Measurements from ENCODE around the gene ZNF282.
"Not testable (repeated sequence)": the region's sequence is repeated elsewhere in the genome, so short reads cannot be mapped to it uniquely, and the experiment has no call there.

Gene ZNF282

DNA sequence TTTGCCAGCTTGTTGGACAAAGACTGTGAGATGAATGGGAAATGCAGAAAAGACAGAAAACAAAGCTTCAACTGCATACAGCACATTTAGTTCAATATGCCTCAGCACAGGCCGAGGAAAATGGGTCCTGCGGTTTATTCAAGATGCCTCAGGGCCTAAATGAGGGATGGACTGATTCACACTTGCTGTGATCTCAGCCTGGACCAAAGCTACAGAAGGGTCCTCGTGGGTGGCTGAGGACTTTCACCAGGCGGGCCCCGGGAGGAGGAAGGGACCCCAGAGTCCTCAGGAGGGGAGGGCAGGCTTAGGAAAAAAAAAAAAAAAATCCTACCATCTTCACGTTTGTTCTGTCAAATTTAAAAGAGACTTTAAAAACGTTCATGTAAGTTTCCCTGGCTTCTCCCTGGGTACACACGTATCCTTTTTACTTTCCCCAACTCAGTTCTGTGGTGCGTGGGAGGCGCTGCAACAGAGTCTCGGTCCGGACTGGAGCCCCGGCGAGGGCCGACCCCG is 66.0 kb downstream of the ZNF282 start:
- DNase-seq = no peak

DNA sequence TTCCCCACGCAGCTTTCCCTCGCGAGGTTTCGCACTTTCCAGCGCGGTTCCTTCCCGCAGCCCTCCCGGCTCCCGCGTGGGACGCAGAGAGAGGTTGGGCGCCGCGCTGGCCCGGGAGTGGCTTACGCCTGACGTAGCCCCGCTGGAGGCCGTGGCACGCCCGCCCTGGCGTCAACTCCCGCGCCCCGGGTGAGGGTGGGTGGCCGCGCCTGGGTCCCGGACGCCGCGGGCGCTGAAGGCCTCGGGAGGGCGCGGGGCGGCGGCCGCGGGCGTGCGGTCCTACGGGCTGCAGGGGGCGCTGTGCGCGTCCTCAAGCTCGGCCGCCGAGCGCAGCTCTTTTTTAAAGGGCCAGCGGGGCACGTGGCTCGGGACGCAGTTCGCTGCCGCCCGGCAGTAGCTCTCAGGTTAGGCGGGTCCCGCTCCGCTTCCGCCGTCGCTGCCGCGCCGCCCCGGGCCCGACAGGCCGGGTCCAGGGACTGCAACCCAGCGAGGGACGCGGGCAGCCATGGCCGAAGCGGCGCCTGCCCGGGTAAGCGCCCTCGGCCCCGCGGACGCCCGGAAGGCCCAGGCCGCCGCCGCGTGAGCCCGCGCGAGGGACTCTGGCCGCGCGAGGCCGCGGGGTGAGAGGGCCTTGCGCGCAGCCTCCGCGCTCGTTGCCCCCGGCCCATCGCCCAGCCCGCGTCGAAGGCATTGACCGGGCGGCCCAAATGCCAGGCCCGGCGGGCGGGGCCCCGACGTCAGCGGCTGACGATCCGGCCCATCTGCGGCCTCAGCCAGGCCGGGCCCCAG is 66.7 kb downstream of the ZNF282 start, which contains the start of gene ZNF783:
Gene ZNF783, plus strand, starts transcription at position 368 of the 789 bp plus-strand sequence. Its CDS starts 138 bp downstream, at position 506.
- DNase-seq = peak; percentile 91

DNA sequence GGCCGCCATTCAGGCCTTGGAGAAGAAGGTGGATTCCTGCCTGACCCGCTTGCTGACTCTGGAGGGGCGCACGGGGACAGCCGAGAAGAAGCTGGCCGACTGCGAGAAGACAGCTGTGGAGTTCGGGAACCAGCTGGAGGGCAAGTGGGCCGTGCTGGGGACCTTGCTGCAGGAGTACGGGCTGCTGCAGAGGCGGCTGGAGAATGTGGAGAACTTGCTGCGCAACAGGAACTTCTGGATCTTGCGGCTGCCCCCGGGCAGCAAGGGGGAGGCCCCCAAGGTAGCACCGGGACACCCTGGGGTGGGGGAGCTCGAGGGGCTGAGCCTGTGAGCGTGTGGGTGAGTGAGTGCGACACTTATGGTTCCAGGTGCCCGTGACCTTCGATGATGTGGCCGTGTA is 71.1 kb downstream of the ZNF282 start:
- DNase-seq = no peak

DNA sequence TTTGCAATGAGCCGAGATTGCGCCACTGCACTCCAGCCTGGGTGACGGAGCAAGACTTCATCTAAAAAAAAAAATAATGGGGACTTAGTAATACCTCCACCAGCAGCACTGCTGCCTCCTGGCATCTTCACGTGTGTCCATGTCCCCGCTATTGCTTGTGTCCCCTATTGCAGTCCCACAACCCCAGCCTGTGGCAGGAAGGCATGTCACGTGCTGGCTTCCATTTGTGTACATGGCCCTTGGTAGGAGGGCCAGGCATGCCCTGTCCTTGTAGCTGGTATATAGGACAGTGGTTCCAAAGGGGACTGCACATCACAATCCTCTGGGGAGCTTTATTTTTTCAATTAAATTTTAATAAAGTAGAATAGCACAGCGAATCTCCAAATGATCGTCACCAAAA is 72.4 kb downstream of the ZNF282 start:
- DNase-seq = no peak

DNA sequence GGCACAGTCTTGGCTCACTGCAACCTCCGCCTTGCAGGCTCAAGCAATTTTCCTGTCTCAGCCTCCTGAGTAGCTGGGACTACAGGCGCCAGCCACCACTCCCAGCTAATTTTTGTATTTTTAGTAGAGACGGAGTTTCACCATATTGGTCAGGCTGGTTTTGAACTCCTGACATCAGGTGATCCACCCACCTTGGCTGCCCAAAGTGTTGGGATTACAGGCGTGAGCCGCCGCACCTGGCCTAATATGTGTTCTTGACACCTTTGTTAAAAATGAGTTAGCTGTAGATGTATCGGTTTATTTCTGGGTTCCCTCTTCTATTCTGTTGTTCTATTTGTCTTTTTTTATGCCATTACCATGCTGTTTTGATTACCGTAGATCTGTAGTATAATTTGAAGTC is 79.1 kb downstream of the ZNF282 start:
- not testable (repeated sequence) for DNase-seq

Measured in right forelimb (tissue), 1 donor.